Fibroblast of the aortic adventitia (primary cell): Measurements from ENCODE around the gene ZBTB12. TPM values are rescaled to one million over a fixed set of nuclear protein-coding genes. Genes with fewer than 3 reads are reported as not detected.
"Not testable (repeated sequence)": the region's sequence is repeated elsewhere in the genome, so short reads cannot be mapped to it uniquely, and the experiment has no call there.

ENCODE experiments used
- DNase-seq: peaks from one replicate; pipeline ENCODE4 v3.0.0-alpha.2; 2010; ENCODE audit warnings: low read depth
- H3K4me3 ChIP-seq: 2 replicates; pipeline ENCODE4 v1.5.1; 2011; ENCODE audit warnings: low read depth, mild to moderate bottlenecking, control low read depth, low read length, moderate library complexity
- CTCF ChIP-seq: IDR thresholded peaks from 2 replicates; pipeline ENCODE4 v1.5.1; 2011; ENCODE audit warnings: mild to moderate bottlenecking, low read length, control low read depth, inconsistent platforms; ENCODE audit not compliant: insufficient read depth
- total RNA-seq: library from RNA; depleted of rRNA; stranded (reverse); fragments of >200 nt; gene quantifications from 2 replicates; pipeline ENCODE4 v1.2.3, GENCODE V29; 2012; ENCODE audit warnings: low replicate concordance

ZBTB12 gene
- total RNA-seq, 1 donor, result 3.3 TPM

- H3K4me3 ChIP-seq, result peak overlapping the region; percentile 1
- TF ChIP-seq CTCF, result no peak
- DNase-seq, result no peak
Observed at GRCh38 chr6:31861150-31861549, 40.7 kb downstream of the ZBTB12 start.

GRCh38 chr6:31860349-31860748, 41.5 kb downstream of the ZBTB12 start:
- no peak overlapping the region for H3K4me3 ChIP-seq
- no peak for DNase-seq
- TF ChIP-seq CTCF, result no peak

GRCh38 chr6:31859923-31860322, 42.0 kb downstream of the ZBTB12 start:
- DNase-seq, result no peak
- TF ChIP-seq CTCF, result no peak

DNA sequence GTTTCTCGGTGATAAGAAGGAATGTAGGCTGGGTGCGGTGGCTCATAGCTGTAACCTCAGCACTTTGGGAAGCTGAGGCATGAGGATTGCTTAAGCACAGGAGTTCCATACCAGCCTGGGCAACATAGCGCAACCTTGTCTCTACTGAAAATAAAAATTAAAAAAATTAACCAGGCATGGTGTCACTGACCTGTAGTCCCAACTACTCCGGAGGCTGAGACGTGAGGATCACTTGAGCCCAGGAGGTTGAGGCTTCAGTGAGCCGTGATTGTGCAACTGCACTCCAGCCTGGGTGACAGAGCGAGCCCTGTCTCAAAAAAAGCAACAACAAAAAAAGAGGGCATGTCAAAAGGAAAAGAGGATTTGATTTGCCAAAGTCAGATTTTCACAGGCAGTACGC, 43.2 kb downstream of the ZBTB12 start:
- no peak for DNase-seq
- TF ChIP-seq CTCF, result no peak

More at GRCh38 chr6:31859923-31860322, 42.0 kb downstream of the ZBTB12 start:
- no peak overlapping the region for H3K4me3 ChIP-seq

DNA sequence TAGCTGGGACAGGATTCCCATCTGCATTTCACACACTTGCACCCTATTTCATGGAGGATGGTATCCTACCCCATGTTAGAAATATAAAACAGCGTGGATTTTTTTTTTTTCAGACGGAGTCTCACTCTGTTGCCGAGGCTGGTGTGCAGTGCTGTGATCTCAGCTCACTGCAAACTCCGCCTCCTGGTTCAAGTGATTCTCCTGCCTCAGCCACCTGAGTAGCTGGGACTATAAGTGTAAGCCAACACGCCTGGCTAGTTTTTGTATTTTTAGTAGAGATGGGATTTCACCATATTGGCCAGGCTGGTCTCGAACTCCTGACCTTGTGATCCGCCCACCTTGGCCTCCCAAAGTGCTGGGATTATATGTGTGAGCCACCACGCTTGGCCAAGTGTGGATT, 44.1 kb downstream of the ZBTB12 start:
- DNase-seq, H3K4me3 ChIP-seq: not testable (repeated sequence)

More for the DNA sequence above, 43.2 kb downstream of the ZBTB12 start:
- H3K4me3 ChIP-seq, result no peak overlapping the region

- not testable (repeated sequence) for DNase-seq, H3K4me3 ChIP-seq
Observed at GRCh38 chr6:31851980-31852718, 49.7 kb downstream of the ZBTB12 start.

DNA sequence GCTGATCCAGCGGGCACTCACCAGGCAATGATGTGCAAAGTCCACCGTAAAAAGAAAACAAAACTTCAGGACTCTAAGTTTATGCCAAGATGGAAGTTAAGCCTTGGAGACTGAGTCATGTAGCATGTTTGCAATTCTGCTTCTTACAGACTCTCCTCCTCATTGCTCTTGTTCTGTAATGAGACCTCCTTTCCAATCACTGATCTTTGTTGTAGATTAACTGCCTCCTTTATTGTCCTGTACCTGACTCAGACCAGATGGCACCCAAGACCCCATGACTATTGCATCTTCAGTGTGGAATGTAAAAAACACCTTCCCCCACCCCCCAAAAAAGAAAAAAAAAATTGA, 50.4 kb downstream of the ZBTB12 start:
- TF ChIP-seq CTCF, result no peak
- peak; percentile 36 for DNase-seq
- no peak overlapping the region for H3K4me3 ChIP-seq
